Effector memory CD4-positive, alpha-beta T cell (primary cell): ENCODE results near the gene PLEKHA6.

Source experiments
- DNase-seq, 3 donors: peaks; one replicate each; pipeline ENCODE4 v3.0.0-alpha.2; 2020
- H3K27ac ChIP-seq: 2 replicates; pipeline ENCODE4 v1.7.0; 2013; ENCODE audit warnings: mild to moderate bottlenecking, low read length, moderate library complexity; ENCODE audit not compliant: insufficient read depth, poor library complexity, severe bottlenecking
- H3K27me3 ChIP-seq: replicated peaks from 2 replicates; pipeline ENCODE4 v1.7.0; 2013; ENCODE audit warnings: mild to moderate bottlenecking, low read length; ENCODE audit not compliant: insufficient read depth, control insufficient read depth, poor library complexity, severe bottlenecking
- H3K36me3 ChIP-seq: 2 replicates; pipeline ENCODE4 v1.7.0; 2013; ENCODE audit warnings: mild to moderate bottlenecking, low read length, moderate library complexity; ENCODE audit not compliant: control insufficient read depth, insufficient read depth
- H3K4me1 ChIP-seq: 2 replicates; pipeline ENCODE4 v1.7.0; 2013; ENCODE audit warnings: low read length, mild to moderate bottlenecking; ENCODE audit not compliant: control insufficient read depth, insufficient read depth, poor library complexity, severe bottlenecking
- H3K4me3 ChIP-seq: 2 replicates; pipeline ENCODE4 v1.7.0; 2013; ENCODE audit warnings: low read length, low read depth, mild to moderate bottlenecking; ENCODE audit not compliant: insufficient read depth, poor library complexity, severe bottlenecking
- H3K9me3 ChIP-seq: 2 replicates; pipeline ENCODE4 v1.7.0; 2013; ENCODE audit warnings: mild to moderate bottlenecking, low read length, moderate library complexity; ENCODE audit not compliant: control insufficient read depth

PLEKHA6 gene

GRCh38 chr1:204266504-204267034 is 93.2 kb downstream of the PLEKHA6 start:
- Histone ChIP-seq H3K9me3 (no peaks in the 10 kb centered on the region), H3K27ac (no peak overlapping the region), H3K36me3 (no peaks in the 10 kb centered on the region), H3K4me3 (no peak overlapping the region), H3K27me3 (no peaks in the 10 kb centered on the region), H3K4me1 (no peaks in the 10 kb centered on the region)
- DNase-seq: no peak

DNA sequence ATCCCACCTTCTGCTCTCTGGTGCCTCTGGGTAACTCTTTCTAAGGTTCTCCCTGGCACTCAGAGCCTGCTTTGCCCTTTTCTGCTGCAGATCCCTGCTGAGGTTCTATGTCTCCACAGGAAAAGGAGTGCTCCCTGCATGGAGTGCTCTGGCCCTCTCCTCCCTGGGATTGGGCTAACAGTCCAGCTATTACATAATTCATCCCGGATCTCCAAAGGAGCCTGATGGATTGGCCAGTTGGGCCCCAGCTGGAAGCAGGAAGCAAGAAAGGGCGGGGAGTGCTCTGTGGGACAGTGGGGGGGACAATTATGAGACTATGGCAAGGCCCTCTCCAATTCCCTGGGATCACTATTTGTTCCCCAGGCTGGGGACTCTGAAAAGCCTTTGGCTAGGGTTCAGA is 94.1 kb downstream of the PLEKHA6 start:
- no peak overlapping the region for H3K4me3 ChIP-seq
- H3K36me3 ChIP-seq: no peaks in the 10 kb centered on the region
- H3K4me1 ChIP-seq: no peaks in the 10 kb centered on the region
- no peaks in the 10 kb centered on the region for H3K27me3 ChIP-seq
- no peak overlapping the region for H3K27ac ChIP-seq
- no peak for DNase-seq
- no peaks in the 10 kb centered on the region for H3K9me3 ChIP-seq

GRCh38 chr1:204264805-204265204 is 94.9 kb downstream of the PLEKHA6 start:
- H3K27me3 ChIP-seq: no peaks in the 10 kb centered on the region

DNA sequence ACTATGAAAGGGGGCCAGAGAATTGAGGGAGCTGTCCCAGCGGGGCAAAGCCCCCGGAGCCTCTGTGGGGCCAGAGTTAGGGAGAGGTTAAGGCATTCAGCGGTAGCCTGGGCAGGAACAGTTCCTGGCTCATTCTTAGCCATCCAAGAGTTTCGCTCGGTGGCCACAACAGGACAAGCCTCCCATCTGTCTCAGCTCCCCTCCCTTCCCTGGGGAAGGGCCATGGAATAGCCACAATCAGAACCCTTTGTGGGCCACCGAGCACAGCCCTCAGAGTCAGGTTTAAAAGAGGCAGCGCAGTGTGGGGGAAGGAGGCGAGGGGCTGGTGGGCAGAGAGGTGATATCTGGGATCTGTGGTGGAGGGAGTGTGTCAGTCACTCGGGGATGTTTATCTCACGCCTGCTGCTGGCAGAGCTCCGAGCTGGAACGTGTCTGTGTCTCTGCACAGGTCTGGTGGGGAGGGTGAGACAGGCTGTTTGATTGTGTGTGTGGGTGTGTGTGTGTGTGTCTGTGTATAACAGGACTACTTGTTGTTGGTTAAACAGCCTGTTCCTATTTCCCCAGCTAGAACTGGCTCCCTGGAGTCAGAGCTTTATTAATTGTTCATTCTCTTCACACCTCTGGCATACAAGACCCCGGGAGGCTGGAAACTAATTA is 96.3 kb downstream of the PLEKHA6 start:
- H3K36me3 ChIP-seq: no peaks in the 10 kb centered on the region
- no peak overlapping the region for H3K27ac ChIP-seq

More at GRCh38 chr1:204264805-204265204, 94.9 kb downstream of the PLEKHA6 start:
- Histone ChIP-seq H3K9me3 (no peaks in the 10 kb centered on the region), H3K36me3 (no peaks in the 10 kb centered on the region), H3K27ac (no peak overlapping the region), H3K4me1 (no peaks in the 10 kb centered on the region), H3K4me3 (no peak overlapping the region)
- DNase-seq: no peak

DNA sequence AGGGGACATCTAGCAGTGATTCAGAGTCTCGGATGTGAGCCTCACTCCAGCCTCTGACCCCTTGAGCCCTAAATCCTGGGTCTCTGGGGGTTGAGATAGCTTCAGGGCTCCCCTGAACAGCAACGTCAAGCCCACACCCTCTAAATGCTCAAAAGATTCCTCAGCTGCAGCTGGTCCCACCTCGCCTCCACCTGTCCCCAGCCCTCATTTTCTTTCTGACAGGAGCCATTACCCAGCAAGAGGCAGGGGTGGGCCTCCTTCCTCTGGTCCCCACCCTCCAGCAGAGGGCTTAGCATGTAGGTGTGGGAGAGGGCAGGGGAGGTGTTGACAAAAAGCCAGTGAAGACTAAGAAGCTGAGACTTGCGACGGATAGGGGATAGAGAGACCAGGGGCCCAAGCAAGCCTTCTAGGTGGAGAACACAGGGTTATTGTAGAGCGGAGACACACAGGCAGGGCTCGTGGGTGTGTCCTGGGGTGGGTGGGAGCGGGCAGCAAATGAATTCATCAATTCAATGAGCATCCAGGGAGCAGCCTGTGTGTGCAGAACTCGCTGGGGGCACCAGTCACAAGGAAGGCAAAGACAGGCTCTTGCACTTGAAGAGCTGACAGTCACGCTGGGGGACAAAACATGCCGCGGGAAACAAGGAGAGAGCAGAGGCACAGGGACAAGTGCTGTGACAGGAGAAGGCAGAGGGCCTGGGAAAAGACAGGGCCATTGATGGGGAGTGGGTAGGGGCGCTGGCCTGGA is 97.0 kb downstream of the PLEKHA6 start:
- Histone ChIP-seq H3K36me3 (no peaks in the 10 kb centered on the region), H3K27me3 (no peaks in the 10 kb centered on the region), H3K9me3 (no peaks in the 10 kb centered on the region), H3K27ac (no peak overlapping the region), H3K4me1 (no peaks in the 10 kb centered on the region), H3K4me3 (no peak overlapping the region)
- no peak for DNase-seq

More for the DNA sequence above, 96.3 kb downstream of the PLEKHA6 start:
- Histone ChIP-seq H3K9me3 (no peaks in the 10 kb centered on the region), H3K27me3 (no peaks in the 10 kb centered on the region), H3K4me3 (no peak overlapping the region), H3K4me1 (no peaks in the 10 kb centered on the region)
- no peak for DNase-seq

DNA sequence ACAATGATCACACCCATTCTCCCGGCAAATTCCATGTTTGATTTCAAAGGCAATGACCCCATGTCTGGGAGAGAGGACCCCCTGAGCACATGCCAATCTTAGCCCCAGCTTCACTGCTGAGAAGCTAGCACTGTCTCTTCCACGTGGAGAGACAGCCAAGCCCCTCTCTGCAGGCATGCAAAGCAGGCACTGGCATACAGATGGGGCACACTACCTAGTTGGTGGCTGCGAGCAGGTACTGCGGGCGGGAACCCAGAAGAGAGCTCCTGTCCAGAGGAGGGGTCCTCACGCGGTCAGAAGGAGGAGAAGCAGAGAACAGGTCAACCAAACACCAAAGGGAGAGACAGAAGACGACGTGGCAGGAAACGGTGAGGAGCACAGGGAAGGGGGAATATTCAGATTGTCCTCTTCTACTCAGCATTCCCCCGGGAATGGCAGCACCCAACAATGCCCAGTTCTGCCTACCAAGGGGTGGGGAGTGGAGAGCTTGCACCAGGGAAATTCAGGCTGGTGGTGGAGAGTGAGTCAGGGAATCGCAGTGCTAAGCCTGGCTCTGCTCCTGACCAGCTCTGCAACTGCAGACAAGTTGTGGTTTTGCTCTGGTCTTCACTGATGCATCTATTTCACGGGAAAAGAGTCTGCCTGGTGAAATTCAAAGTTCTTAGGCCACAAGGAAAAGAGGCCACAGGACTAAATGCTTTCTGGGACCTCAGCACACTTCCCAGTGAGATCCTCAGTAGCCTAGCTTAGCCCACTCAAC is 97.8 kb downstream of the PLEKHA6 start:
- no peak for DNase-seq
- Histone ChIP-seq H3K27me3 (no peaks in the 10 kb centered on the region), H3K9me3 (no peaks in the 10 kb centered on the region), H3K27ac (no peak overlapping the region), H3K4me3 (no peak overlapping the region), H3K4me1 (no peaks in the 10 kb centered on the region), H3K36me3 (no peaks in the 10 kb centered on the region)

DNA sequence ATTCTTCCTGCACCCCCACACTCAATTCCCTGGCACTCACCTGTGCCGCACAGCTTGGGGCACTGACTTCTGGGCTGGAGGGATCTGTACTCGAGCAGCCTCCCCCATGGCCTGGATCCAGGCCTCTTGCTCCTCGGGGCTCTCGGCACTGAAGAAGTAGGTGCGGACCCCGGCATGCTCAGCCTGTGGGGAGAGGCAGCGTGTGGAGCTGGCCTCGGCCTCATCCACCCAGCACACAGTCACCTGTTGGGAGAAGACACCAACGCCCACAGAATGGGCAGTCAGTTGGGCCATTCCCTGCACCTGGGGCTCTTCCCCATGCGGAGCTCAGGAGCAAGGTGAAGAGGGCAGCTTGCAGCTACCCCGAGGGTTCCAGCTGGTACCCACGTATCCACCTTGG is 98.5 kb downstream of the PLEKHA6 start:
- H3K36me3 ChIP-seq: no peaks in the 10 kb centered on the region
- H3K4me1 ChIP-seq: no peaks in the 10 kb centered on the region

DNA sequence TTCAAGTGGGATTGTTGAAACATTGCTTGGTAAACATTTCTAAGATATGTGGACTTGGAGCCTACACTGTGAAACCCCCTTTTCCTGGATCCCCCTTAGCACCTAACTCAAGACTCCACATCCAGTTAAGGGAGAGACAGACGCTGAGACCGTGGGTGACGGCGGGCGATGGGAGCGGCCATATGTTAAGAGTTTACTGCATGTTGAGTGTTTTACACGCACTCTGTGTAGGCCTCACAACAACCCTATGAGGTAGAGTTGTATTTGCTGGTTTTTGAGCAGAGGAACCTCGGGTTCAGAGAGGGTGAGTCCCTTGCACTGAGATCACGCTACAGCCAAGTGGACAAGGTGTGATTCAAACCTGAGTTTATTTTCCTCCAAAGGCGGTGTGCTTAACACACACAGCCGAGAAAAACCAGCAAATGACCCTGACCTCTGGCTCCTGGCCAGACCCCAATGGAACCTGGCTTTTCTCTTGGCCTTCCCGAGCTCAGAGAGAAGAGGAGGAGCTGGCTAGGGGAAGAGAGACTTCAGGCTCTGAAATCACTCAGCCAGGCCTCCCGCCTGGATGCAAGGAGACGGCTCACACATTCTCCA is 99.0 kb downstream of the PLEKHA6 start:
- Histone ChIP-seq H3K27me3 (no peaks in the 10 kb centered on the region), H3K27ac (no peak overlapping the region), H3K9me3 (no peaks in the 10 kb centered on the region), H3K36me3 (no peaks in the 10 kb centered on the region), H3K4me1 (no peaks in the 10 kb centered on the region), H3K4me3 (no peak overlapping the region)
- DNase-seq: no peak

More for the DNA sequence above, 98.5 kb downstream of the PLEKHA6 start:
- Histone ChIP-seq H3K4me3 (no peak overlapping the region), H3K27ac (no peak overlapping the region), H3K27me3 (no peaks in the 10 kb centered on the region), H3K9me3 (no peaks in the 10 kb centered on the region)
- no peak for DNase-seq

GRCh38 chr1:204259782-204260181 is 99.9 kb downstream of the PLEKHA6 start:
- DNase-seq: no peak
- Histone ChIP-seq H3K27ac (no peak overlapping the region), H3K36me3 (no peaks in the 10 kb centered on the region)

More at GRCh38 chr1:204259782-204260181, 99.9 kb downstream of the PLEKHA6 start:
- Histone ChIP-seq H3K9me3 (no peaks in the 10 kb centered on the region), H3K4me3 (no peak overlapping the region), H3K27me3 (no peaks in the 10 kb centered on the region), H3K4me1 (no peaks in the 10 kb centered on the region)
